ENCODE data around the gene ZC3H7A. TPM values are rescaled to one million over a fixed set of nuclear protein-coding genes. Genes with fewer than 3 reads are reported as not detected.

Gene ZC3H7A
- total and polyA plus RNA-seq, 2 donors (not counting 1 experiment from before 2014, with no cell fraction given) = 48.9 to 52.8 TPM

DNA sequence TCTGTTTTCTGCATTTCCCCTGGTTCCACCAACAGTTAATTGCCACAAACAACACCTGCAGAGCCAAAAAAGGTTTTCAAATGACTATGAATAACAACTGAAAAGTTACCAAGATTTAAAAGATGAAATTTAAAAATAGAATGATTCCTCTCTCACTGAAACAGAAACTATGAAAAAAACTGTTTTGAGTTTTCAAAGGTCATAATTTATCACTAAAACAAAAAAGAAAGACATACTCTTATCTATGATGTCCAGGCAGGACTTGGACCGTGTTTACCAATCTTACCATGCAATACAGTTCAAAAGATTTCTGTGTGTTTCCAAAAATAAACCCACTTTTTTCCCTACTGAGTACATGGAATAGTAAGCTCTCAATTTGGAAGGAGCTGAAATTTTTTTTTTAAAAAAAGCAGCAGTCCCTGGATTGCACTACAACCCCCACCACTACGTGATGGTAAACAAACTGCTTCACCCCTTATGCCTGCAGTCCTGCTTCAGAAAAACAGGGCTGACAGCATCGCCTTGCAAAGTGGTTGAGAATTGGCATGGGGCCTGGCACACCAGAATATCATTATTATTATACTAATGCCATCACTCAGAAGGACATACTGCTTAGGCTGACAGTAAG, 62.9 kb downstream of the ZC3H7A start:
- no peak overlapping the region for H3K9ac ChIP-seq (ENCODE audit: insufficient read depth, low read length)
- peaks cover 21% of the 10 kb centered on the region for H3K79me2 ChIP-seq (ENCODE audit: control insufficient read depth, insufficient read depth, low read length)
- no peaks in the 10 kb centered on the region for H3K27me3 ChIP-seq (ENCODE audit: control insufficient read depth, insufficient read depth, low read length)
- H3K36me3 ChIP-seq (ENCODE audit: control insufficient read depth, insufficient read depth, low read length) = peaks cover 11% of the 10 kb centered on the region
- H3K4me3 ChIP-seq (replicated peaks in 1 of 4; ENCODE audit: control extremely low read depth in 1 of 4, insufficient read depth in 1 of 4, low read depth in 3 of 4, low read length in 4 of 4) = no peak overlapping the region
- H3K4me1 ChIP-seq (ENCODE audit: control insufficient read depth, extremely low read depth, insufficient read depth, low read length) = no peaks in the 10 kb centered on the region
- no peak overlapping the region for H3K27ac ChIP-seq (ENCODE audit: insufficient read depth, low read length)
- no peaks in the 10 kb centered on the region for H4K20me1 ChIP-seq (ENCODE audit: control insufficient read depth, extremely low read depth, insufficient read depth, low read length)
- no peak for DNase-seq (ENCODE audit: low read depth in 2 of 2)
- H3K9me3 ChIP-seq (ENCODE audit: control insufficient read depth, insufficient read depth, low read depth, low read length) = no peaks in the 10 kb centered on the region
- TF ChIP-seq, protein P1, sequence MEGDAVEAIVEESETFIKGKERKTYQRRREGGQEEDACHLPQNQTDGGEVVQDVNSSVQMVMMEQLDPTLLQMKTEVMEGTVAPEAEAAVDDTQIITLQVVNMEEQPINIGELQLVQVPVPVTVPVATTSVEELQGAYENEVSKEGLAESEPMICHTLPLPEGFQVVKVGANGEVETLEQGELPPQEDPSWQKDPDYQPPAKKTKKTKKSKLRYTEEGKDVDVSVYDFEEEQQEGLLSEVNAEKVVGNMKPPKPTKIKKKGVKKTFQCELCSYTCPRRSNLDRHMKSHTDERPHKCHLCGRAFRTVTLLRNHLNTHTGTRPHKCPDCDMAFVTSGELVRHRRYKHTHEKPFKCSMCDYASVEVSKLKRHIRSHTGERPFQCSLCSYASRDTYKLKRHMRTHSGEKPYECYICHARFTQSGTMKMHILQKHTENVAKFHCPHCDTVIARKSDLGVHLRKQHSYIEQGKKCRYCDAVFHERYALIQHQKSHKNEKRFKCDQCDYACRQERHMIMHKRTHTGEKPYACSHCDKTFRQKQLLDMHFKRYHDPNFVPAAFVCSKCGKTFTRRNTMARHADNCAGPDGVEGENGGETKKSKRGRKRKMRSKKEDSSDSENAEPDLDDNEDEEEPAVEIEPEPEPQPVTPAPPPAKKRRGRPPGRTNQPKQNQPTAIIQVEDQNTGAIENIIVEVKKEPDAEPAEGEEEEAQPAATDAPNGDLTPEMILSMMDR (conservative IDR thresholded peaks at IDR 0.05 in 1 of 2, IDR thresholded peaks at IDR 0.05 in 1 of 2; ENCODE audit: low read depth in 1 of 2, low read length in 2 of 2) = no peak
- TF ChIP-seq EZH2 (IDR thresholded peaks at IDR 0.05; ENCODE audit: low read length, missing control alignments) = no peak
- H2AFZ ChIP-seq (ENCODE audit: low read length) = no peak overlapping the region
- H3K4me2 ChIP-seq (ENCODE audit: extremely low read depth, insufficient read depth, low read length) = no peak overlapping the region

DNA sequence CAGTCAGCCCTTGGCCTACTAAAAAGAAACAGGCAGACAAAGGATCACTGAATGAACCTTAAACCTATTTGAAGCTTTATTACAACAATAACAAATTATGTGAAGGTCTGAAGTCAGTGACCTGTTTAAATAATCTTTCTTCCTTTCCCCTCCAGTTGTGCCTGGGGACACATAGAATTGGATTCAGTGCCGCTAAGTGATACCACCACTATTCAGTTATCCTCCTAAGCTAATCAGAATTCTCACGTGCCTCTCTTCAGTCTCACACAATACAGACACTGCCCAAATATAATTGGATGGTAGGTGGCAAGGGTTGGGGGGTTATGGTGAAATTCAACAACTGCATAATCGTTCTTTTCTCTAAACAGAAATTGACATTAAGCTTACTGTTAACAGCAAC, 65.8 kb downstream of the ZC3H7A start:
- no peak overlapping the region for H3K9ac ChIP-seq (ENCODE audit: insufficient read depth, low read length)
- H3K36me3 ChIP-seq (ENCODE audit: control insufficient read depth, insufficient read depth, low read length) = peaks cover 10% of the 10 kb centered on the region
- no peak for DNase-seq (ENCODE audit: low read depth in 2 of 2)
- H3K27me3 ChIP-seq (ENCODE audit: control insufficient read depth, insufficient read depth, low read length) = no peaks in the 10 kb centered on the region
- TF ChIP-seq, protein P1 (conservative IDR thresholded peaks at IDR 0.05 in 1 of 2, IDR thresholded peaks at IDR 0.05 in 1 of 2; ENCODE audit: low read depth in 1 of 2, low read length in 2 of 2) = no peak
- no peak for TF ChIP-seq EZH2 (IDR thresholded peaks at IDR 0.05; ENCODE audit: low read length, missing control alignments)
- no peak overlapping the region for H3K27ac ChIP-seq (ENCODE audit: insufficient read depth, low read length)
- no peaks in the 10 kb centered on the region for H3K4me1 ChIP-seq (ENCODE audit: control insufficient read depth, extremely low read depth, insufficient read depth, low read length)
- H2AFZ ChIP-seq (ENCODE audit: low read length) = no peak overlapping the region
- H3K79me2 ChIP-seq (ENCODE audit: control insufficient read depth, insufficient read depth, low read length) = peaks cover 2% of the 10 kb centered on the region
- no peak overlapping the region for H3K4me3 ChIP-seq (replicated peaks in 1 of 4; ENCODE audit: control extremely low read depth in 1 of 4, insufficient read depth in 1 of 4, low read depth in 3 of 4, low read length in 4 of 4)
- H4K20me1 ChIP-seq (ENCODE audit: control insufficient read depth, extremely low read depth, insufficient read depth, low read length) = no peaks in the 10 kb centered on the region
- H3K9me3 ChIP-seq (ENCODE audit: control insufficient read depth, insufficient read depth, low read depth, low read length) = no peaks in the 10 kb centered on the region
- no peak overlapping the region for H3K4me2 ChIP-seq (ENCODE audit: extremely low read depth, insufficient read depth, low read length)

- Histone ChIP-seq H3K4me2 (ENCODE audit: extremely low read depth, insufficient read depth, low read length) (no peak overlapping the region), H2AFZ (ENCODE audit: low read length) (no peak overlapping the region), H3K4me3 (replicated peaks in 1 of 4; ENCODE audit: control extremely low read depth in 1 of 4, insufficient read depth in 1 of 4, low read depth in 3 of 4, low read length in 4 of 4) (no peak overlapping the region), H3K9ac (ENCODE audit: insufficient read depth, low read length) (no peak overlapping the region), H3K27ac (ENCODE audit: insufficient read depth, low read length) (no peak overlapping the region), H3K9me3 (ENCODE audit: control insufficient read depth, insufficient read depth, low read depth, low read length) (no peaks in the 10 kb centered on the region), H3K36me3 (ENCODE audit: control insufficient read depth, insufficient read depth, low read length) (peaks cover 4% of the 10 kb centered on the region), H4K20me1 (ENCODE audit: control insufficient read depth, extremely low read depth, insufficient read depth, low read length) (no peaks in the 10 kb centered on the region), H3K4me1 (ENCODE audit: control insufficient read depth, extremely low read depth, insufficient read depth, low read length) (no peaks in the 10 kb centered on the region), H3K79me2 (ENCODE audit: control insufficient read depth, insufficient read depth, low read length) (no peaks in the 10 kb centered on the region), H3K27me3 (ENCODE audit: control insufficient read depth, insufficient read depth, low read length) (no peaks in the 10 kb centered on the region)
- TF ChIP-seq, protein P1 (conservative IDR thresholded peaks at IDR 0.05 in 1 of 2, IDR thresholded peaks at IDR 0.05 in 1 of 2; ENCODE audit: low read depth in 1 of 2, low read length in 2 of 2) = no peak
- TF ChIP-seq EZH2 (IDR thresholded peaks at IDR 0.05; ENCODE audit: low read length, missing control alignments) = no peak
- DNase-seq (ENCODE audit: low read depth in 2 of 2) = no peak
Observed at GRCh38 chr16:11729787-11730186, 67.3 kb downstream of the ZC3H7A start.
